Suprapubic skin (tissue), 4 donors: ENCODE data around the gene SLC5A12.

Source experiments
- EP300 ChIP-seq: sonication (generic); formaldehyde crosslinking; IDR thresholded peaks from one replicate; pipeline ENCODE4 v1.6.1; 2017; ENCODE audit warnings: antibody characterized with exemption
- POLR2A ChIP-seq, 2 donors: fragments of 450-650 bp; IDR thresholded peaks; one replicate each; pipeline ENCODE4 v1.6.1; 2017; ENCODE audit warnings: antibody characterized with exemption in 2 of 2, mild to moderate bottlenecking in 2 of 2, moderate library complexity in 2 of 2
- POLR2AphosphoS5 ChIP-seq, 3 donors: sonication (generic); formaldehyde crosslinking; IDR thresholded peaks; one replicate each; pipeline ENCODE4 v1.6.1; 2017; ENCODE audit warnings: antibody characterized with exemption in 3 of 3
- TF ChIP-seq, protein P1 (sequence below), 2 donors: fragments of 200-600 bp in 1 of 2; fragments of 450-650 bp in 1 of 2; sonication (generic) in 1 of 2; IDR thresholded peaks; one replicate each; pipeline ENCODE4 v1.5.1; 2016 to 2019; ENCODE audit warnings: antibody characterized with exemption in 2 of 2, mild to moderate bottlenecking in 1 of 2, moderate library complexity in 1 of 2

DNA sequence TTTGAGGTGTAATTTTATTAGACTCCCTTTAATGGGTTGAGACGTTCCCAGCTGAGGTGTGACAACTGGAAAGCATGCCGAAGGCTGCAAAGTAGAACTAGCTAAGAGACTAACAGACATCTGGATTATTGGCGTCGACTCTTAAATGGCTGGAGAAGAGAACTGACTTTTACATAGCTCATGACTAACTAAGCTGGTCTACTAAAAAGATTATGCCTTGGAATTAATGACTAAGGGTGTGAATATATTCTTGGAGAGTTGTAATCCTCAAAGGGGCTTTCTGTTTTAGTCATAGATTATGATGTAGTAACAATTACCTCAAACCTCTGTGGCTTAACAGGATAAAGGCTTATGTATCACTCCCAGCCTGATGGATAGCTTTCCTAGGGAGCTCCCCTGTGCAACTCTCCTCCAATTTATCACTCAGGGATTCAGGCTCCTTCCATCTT, 39.5 kb upstream of the SLC5A12 start:
- TF ChIP-seq, protein P1, sequence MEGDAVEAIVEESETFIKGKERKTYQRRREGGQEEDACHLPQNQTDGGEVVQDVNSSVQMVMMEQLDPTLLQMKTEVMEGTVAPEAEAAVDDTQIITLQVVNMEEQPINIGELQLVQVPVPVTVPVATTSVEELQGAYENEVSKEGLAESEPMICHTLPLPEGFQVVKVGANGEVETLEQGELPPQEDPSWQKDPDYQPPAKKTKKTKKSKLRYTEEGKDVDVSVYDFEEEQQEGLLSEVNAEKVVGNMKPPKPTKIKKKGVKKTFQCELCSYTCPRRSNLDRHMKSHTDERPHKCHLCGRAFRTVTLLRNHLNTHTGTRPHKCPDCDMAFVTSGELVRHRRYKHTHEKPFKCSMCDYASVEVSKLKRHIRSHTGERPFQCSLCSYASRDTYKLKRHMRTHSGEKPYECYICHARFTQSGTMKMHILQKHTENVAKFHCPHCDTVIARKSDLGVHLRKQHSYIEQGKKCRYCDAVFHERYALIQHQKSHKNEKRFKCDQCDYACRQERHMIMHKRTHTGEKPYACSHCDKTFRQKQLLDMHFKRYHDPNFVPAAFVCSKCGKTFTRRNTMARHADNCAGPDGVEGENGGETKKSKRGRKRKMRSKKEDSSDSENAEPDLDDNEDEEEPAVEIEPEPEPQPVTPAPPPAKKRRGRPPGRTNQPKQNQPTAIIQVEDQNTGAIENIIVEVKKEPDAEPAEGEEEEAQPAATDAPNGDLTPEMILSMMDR (IDR thresholded peaks at IDR 0.05), result no peak
- TF ChIP-seq POLR2A (IDR thresholded peaks at IDR 0.05), result no peak
- no peak for TF ChIP-seq POLR2AphosphoS5 (IDR thresholded peaks at IDR 0.05)
- no peak for TF ChIP-seq EP300
